Measurements from ENCODE around the gene TSEN54. TPM values are rescaled to one million over a fixed set of nuclear protein-coding genes. Genes with fewer than 3 reads are reported as not detected.

TSEN54 gene
- total and polyA plus RNA-seq, 8 donors, result 15.8 to 54.0 (median 38.9) TPM

GRCh38 chr17:75509528-75510258 lies 6.6 kb upstream of the TSEN54 start:
- ATAC-seq, result peak; percentile 9
- TF ChIP-seq CTCF (IDR thresholded peaks at IDR 0.05), result no peak
- Histone ChIP-seq H3K4me3 (peak overlapping the region in 1 of 2 donors; percentile 16), H3K27me3 (peaks cover 0 to 11% of the 10 kb centered on the region in 2 donors), H3K9me3 (no peaks in the 10 kb centered on the region), H3K4me1 (peaks cover 13 to 53% of the 10 kb centered on the region in 2 donors), H3K36me3 (peaks cover 0 to 38% of the 10 kb centered on the region in 2 donors), H3K27ac (peak overlapping the region; percentile 57 to 77)
- intact Hi-C loops (cut with DNase I), result no loop called here
- peak in 1 of 4 donors; percentile 76 for DNase-seq

- intact Hi-C loops (cut with DNase I), result no loop called here
- H3K27ac ChIP-seq, result peak overlapping the region; percentile 75 to 77
- H3K27me3 ChIP-seq, result peaks cover 0 to 24% of the 10 kb centered on the region in 2 donors
- H3K4me1 ChIP-seq, result peaks cover 13 to 59% of the 10 kb centered on the region in 2 donors
- no peak for DNase-seq
- ATAC-seq, result no peak
- peaks cover 0 to 23% of the 10 kb centered on the region in 2 donors for H3K36me3 ChIP-seq
- peak overlapping the region in 1 of 2 donors; percentile 95 for H3K4me3 ChIP-seq
- TF ChIP-seq CTCF (IDR thresholded peaks at IDR 0.05), result no peak
- no peaks in the 10 kb centered on the region for H3K9me3 ChIP-seq
Measured at GRCh38 chr17:75511270-75511609, 5.1 kb upstream of the TSEN54 start.

- Histone ChIP-seq H3K9me3 (no peaks in the 10 kb centered on the region), H3K27ac (peak overlapping the region; percentile 75 to 77), H3K4me3 (peak overlapping the region in 1 of 2 donors; percentile 95), H3K27me3 (peaks cover 0 to 24% of the 10 kb centered on the region in 2 donors), H3K36me3 (peaks cover 0 to 16% of the 10 kb centered on the region in 2 donors), H3K4me1 (peaks cover 13 to 59% of the 10 kb centered on the region in 2 donors)
- peak; percentile 1 for ATAC-seq
- TF ChIP-seq CTCF (IDR thresholded peaks at IDR 0.05), result no peak
- intact Hi-C loops (cut with DNase I), result no loop called here
- DNase-seq, result peak in 3 of 4 donors; percentile 64 to 83 (median 81)
Measured at GRCh38 chr17:75511610-75512575, 4.4 kb upstream of the TSEN54 start.

GRCh38 chr17:75512926-75513640 lies 3.2 kb upstream of the TSEN54 start:
- intact Hi-C loops (cut with DNase I), result no loop called here
- no peaks in the 10 kb centered on the region for H3K9me3 ChIP-seq
- peak overlapping the region; percentile 3 to 95 for H3K4me3 ChIP-seq
- TF ChIP-seq CTCF (IDR thresholded peaks at IDR 0.05), result no peak
- ATAC-seq, result no peak
- H3K36me3 ChIP-seq, result peaks cover 0 to 4% of the 10 kb centered on the region in 2 donors
- DNase-seq, result no peak
- peaks cover 0 to 24% of the 10 kb centered on the region in 2 donors for H3K27me3 ChIP-seq
- H3K4me1 ChIP-seq, result peaks cover 20 to 62% of the 10 kb centered on the region in 2 donors
- peak overlapping the region; percentile 75 to 77 for H3K27ac ChIP-seq

All from left lung (tissue), 10 donors.